Panc1 (cell line): ENCODE data around the gene SMIM7. TPM values are rescaled to one million over a fixed set of nuclear protein-coding genes. Genes with fewer than 3 reads are reported as not detected.

Source experiments
- ATAC-seq: fragments of 200-7000 bp; cut with Tn5 transposase; 2 replicates; pipeline ENCODE4 v1.9.1; 2020; ENCODE audit warnings: mild to moderate bottlenecking, moderate library complexity
- BruUV-seq: library from RNA; stranded (reverse); fragments of 400-500 nt; replicated peaks from 2 replicates; lab custom pipeline; 2021; lab: Mats Ljungman, UMichigan
- CTCF ChIA-PET: fragments of 300-600 bp; sonication (Branson Sonifier 250); formaldehyde crosslinking; loops from one replicate; lab custom pipeline; 2022; ENCODE audit warnings: antibody characterized with exemption; lab: Charles Lee
- POLR2A ChIA-PET: fragments of 300-600 bp; sonication (Branson Sonifier 250); formaldehyde crosslinking; loops from one replicate; lab custom pipeline; 2022; ENCODE audit warnings: antibody characterized with exemption; lab: Charles Lee
- DNase-seq: peaks from one replicate; pipeline ENCODE4 v3.0.0-alpha.2; 2010; ENCODE audit warnings: low read depth, low spot score
- H3K27ac ChIP-seq: 2 replicates; pipeline ENCODE4 v1.5.1; 2011; ENCODE audit warnings: mild to moderate bottlenecking, low read length, inconsistent platforms
- H3K27me3 ChIP-seq: fragments of 200-500 bp; sonication (Bioruptor generic); 2 replicates; pipeline ENCODE4 v1.6.0; 2014; ENCODE audit warnings: low read length, inconsistent platforms; ENCODE audit not compliant: control insufficient read depth, insufficient read depth
- H3K36me3 ChIP-seq: fragments of 200-500 bp; sonication (Bioruptor generic); 2 replicates; pipeline ENCODE4 v1.5.1; 2014; ENCODE audit warnings: inconsistent platforms, mild to moderate bottlenecking, low read length, moderate library complexity; ENCODE audit not compliant: control insufficient read depth, insufficient read depth
- H3K4me1 ChIP-seq: 2 replicates; pipeline ENCODE4 v1.5.1; 2011; ENCODE audit warnings: inconsistent platforms, mild to moderate bottlenecking, low read length, moderate library complexity; ENCODE audit not compliant: control insufficient read depth, insufficient read depth
- H3K4me3 ChIP-seq, 2 experiments: 2 replicates each; pipeline ENCODE4 v1.5.1; 2011 to 2012; ENCODE audit warnings: low read depth in 2 of 2, low read length in 2 of 2, mild to moderate bottlenecking in 2 of 2, inconsistent platforms in 1 of 2, moderate library complexity in 1 of 2
- H3K9me3 ChIP-seq: fragments of 200-500 bp; sonication (Bioruptor generic); 2 replicates; pipeline ENCODE4 v1.5.1; 2014; ENCODE audit warnings: low read depth, mild to moderate bottlenecking, inconsistent platforms, low read length, moderate library complexity; ENCODE audit not compliant: control insufficient read depth, insufficient read depth
- POLR2AphosphoS5 ChIP-seq: IDR thresholded peaks from 2 replicates; pipeline ENCODE4 v1.6.1; 2012; ENCODE audit warnings: mild to moderate bottlenecking, low read depth, low read length, moderate library complexity
- SIN3A ChIP-seq: IDR thresholded peaks from 2 replicates; pipeline ENCODE4 v1.6.1; 2012; ENCODE audit warnings: low read depth, mild to moderate bottlenecking, low read length, moderate library complexity, borderline replicate concordance; ENCODE audit not compliant: insufficient read depth
- TCF7L2 ChIP-seq: IDR thresholded peaks from 2 replicates; pipeline ENCODE4 v1.6.1; 2011; ENCODE audit warnings: mild to moderate bottlenecking, low read depth, low read length, inconsistent platforms
- in situ Hi-C: cut with HindIII; loops from 2 replicates; pipeline ENCODE4 v1.10.0; 2016; ENCODE audit warnings: low sequenced_read_pairs, low pct_unique_long_range_greater_than_20kb
- intact Hi-C: fragments of 100-400 bp; cut with micrococcal nuclease; formaldehyde crosslinking; loops from one replicate; pipeline ENCODE4 v1.10.0; 2022; ENCODE audit not compliant: unreplicated experiment
- total RNA-seq: library from RNA; stranded (reverse); gene quantifications from one replicate; pipeline ENCODE4 v1.2.1, GENCODE V29; 2021; ENCODE audit not compliant: unreplicated experiment
- TF ChIP-seq, protein P1 (sequence below): fragments of 450-650 bp; IDR thresholded peaks from 2 replicates; pipeline ENCODE4 v1.5.1; 2017; ENCODE audit warnings: mild to moderate bottlenecking
- TF ChIP-seq, protein P2 (sequence below), 2 experiments: IDR thresholded peaks; 2 replicates each; pipeline ENCODE4 v1.6.1; 2011 to 2012; ENCODE audit warnings: low read depth in 2 of 2, control low read depth in 1 of 2, low read length in 1 of 2, mild to moderate bottlenecking in 1 of 2, moderate library complexity in 1 of 2; ENCODE audit not compliant: insufficient read depth in 1 of 2

The SMIM7 gene
- total RNA-seq, 1 experiment from 2014 or later: 70.7 TPM

- DNase-seq (no peak), ATAC-seq (no peak)
- intact Hi-C loops: no loop called here
- TF ChIP-seq, protein P1, sequence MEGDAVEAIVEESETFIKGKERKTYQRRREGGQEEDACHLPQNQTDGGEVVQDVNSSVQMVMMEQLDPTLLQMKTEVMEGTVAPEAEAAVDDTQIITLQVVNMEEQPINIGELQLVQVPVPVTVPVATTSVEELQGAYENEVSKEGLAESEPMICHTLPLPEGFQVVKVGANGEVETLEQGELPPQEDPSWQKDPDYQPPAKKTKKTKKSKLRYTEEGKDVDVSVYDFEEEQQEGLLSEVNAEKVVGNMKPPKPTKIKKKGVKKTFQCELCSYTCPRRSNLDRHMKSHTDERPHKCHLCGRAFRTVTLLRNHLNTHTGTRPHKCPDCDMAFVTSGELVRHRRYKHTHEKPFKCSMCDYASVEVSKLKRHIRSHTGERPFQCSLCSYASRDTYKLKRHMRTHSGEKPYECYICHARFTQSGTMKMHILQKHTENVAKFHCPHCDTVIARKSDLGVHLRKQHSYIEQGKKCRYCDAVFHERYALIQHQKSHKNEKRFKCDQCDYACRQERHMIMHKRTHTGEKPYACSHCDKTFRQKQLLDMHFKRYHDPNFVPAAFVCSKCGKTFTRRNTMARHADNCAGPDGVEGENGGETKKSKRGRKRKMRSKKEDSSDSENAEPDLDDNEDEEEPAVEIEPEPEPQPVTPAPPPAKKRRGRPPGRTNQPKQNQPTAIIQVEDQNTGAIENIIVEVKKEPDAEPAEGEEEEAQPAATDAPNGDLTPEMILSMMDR: no peak
- TF ChIP-seq TCF7L2: no peak
- TF ChIP-seq SIN3A: no peak
- TF ChIP-seq POLR2AphosphoS5: no peak
- TF ChIP-seq, protein P2, sequence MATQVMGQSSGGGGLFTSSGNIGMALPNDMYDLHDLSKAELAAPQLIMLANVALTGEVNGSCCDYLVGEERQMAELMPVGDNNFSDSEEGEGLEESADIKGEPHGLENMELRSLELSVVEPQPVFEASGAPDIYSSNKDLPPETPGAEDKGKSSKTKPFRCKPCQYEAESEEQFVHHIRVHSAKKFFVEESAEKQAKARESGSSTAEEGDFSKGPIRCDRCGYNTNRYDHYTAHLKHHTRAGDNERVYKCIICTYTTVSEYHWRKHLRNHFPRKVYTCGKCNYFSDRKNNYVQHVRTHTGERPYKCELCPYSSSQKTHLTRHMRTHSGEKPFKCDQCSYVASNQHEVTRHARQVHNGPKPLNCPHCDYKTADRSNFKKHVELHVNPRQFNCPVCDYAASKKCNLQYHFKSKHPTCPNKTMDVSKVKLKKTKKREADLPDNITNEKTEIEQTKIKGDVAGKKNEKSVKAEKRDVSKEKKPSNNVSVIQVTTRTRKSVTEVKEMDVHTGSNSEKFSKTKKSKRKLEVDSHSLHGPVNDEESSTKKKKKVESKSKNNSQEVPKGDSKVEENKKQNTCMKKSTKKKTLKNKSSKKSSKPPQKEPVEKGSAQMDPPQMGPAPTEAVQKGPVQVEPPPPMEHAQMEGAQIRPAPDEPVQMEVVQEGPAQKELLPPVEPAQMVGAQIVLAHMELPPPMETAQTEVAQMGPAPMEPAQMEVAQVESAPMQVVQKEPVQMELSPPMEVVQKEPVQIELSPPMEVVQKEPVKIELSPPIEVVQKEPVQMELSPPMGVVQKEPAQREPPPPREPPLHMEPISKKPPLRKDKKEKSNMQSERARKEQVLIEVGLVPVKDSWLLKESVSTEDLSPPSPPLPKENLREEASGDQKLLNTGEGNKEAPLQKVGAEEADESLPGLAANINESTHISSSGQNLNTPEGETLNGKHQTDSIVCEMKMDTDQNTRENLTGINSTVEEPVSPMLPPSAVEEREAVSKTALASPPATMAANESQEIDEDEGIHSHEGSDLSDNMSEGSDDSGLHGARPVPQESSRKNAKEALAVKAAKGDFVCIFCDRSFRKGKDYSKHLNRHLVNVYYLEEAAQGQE (IDR thresholded peaks at IDR 0.05; ENCODE audit: insufficient read depth in 1 of 2, low read depth in 2 of 2, low read length in 1 of 2): no peak
- Histone ChIP-seq H3K9me3 (no peaks in the 10 kb centered on the region), H3K27me3 (no peaks in the 10 kb centered on the region), H3K4me1 (no peaks in the 10 kb centered on the region), H3K27ac (no peak overlapping the region), H3K36me3 (no peaks in the 10 kb centered on the region; the same call in 1 of the 2 replicates), H3K4me3 (no peak overlapping the region)
- CTCF ChIA-PET: no interaction called here
- POLR2A ChIA-PET: interaction anchor here (1.3 kb wide), 1 partner anchor 256 kb away, joined by 4 read pairs; no protein-coding TSS in a partner anchor
- no TSS peak for BruUV-seq
- in situ Hi-C loops: no loop called here
These were observed 21.3 kb downstream of the SMIM7 start for GRCh38 chr19:16638666-16639065.

DNA sequence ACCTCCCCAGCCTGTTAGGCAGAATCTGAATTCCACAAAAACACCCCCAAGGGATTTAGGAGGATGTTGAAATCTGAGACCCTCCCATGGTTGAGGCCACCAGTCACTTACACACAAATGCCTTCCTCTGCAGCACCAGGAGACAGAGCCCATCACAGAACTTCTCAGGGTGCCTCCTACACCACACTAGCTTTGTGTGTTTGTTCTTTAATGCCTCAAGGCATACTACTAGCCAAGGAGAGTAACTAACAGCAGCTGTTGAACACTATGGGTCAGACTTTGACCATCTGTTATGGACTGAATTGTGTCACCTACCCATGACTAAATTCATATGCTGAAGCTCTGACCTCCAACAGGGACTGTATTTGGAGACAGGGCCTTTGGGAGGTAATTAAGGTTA lies 22.4 kb downstream of the SMIM7 start:
- ChIA-PET CTCF (no interaction called here), POLR2A (no interaction called here)
- Histone ChIP-seq H3K4me3 (no peak overlapping the region), H3K36me3 (no peaks in the 10 kb centered on the region; the same call in 1 of the 2 replicates), H3K27me3 (no peaks in the 10 kb centered on the region), H3K9me3 (no peaks in the 10 kb centered on the region), H3K4me1 (no peaks in the 10 kb centered on the region), H3K27ac (no peak overlapping the region)
- TF ChIP-seq POLR2AphosphoS5 (no peak), SIN3A (no peak), TCF7L2 (no peak)
- TF ChIP-seq, protein P1: no peak
- TF ChIP-seq, protein P2 (IDR thresholded peaks at IDR 0.05; ENCODE audit: insufficient read depth in 1 of 2, low read depth in 2 of 2, low read length in 1 of 2): no peak
- in situ Hi-C loops: no loop called here
- no peak for DNase-seq
- no TSS peak for BruUV-seq
- no peak for ATAC-seq
- intact Hi-C loops: no loop called here
